ENCODE data around the gene KIF2A.

The KIF2A gene

DNA sequence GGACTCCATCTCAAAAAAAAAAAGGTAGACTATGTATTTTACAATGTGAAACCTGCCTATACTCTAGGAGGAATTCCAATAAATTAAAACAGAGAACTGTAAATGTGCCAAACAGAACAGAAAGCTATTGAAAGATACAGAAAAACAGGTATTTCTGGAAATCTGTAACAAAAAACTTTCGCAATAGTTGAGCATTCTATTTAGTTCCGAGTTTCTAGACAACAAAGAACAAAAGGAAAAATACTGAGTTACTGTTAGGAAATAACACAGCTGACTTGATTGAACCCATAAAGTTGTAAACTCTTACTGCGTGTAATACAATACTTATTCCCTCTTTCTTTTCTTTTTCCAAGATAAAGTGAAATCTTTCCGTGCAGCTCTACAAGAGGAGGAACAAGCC lies 79.1 kb downstream of the KIF2A start:
- DNase-seq (ENCODE audit: low read depth in 2 of 2): no peak

DNA sequence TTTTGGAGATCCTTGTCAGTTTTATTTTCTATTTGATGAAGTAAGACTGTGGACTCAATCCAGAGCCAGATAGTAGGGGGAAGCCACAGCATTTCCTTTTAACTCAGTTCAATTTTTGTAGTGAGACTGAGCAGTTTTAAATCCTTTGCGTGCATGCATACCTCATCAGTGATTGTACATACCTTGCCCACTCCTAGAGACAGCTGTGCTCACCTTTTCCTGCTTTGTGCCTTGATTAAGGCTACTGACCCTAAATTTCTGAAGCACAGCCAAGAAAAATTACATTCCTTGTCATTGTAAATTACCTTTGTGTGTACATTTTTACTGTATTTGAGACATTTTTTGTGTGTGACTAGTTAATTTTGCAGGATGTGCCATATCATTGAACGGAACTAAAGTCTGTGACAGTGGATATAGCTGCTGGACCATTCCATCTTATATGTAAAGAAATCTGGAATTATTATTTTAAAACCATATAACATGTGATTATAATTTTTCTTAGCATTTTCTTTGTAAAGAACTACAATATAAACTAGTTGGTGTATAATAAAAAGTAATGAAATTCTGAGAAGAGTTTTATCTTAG lies 79.9 kb downstream of the KIF2A start:
- DNase-seq (ENCODE audit: low read depth in 2 of 2): no peak

DNA sequence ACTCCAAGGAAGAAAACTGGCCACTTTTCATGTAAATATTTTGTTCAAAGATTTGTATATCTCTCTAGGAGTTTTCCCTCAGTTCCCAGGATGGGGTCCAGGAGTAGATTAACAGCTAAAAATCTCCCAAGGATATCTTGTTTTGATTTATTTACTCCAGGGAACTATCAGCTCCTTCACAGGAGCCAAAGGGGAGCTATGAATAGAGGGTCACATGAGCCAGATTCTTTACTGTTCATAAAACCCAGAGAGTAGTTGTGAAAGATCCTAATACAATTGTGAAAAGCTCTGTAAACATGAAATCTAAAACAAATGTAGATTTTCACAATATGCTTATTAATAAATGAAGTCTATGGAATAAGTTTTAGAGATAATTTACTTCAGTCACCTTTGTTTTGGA lies 80.8 kb downstream of the KIF2A start:
- DNase-seq (ENCODE audit: low read depth in 2 of 2): no peak

- DNase-seq (ENCODE audit: low read depth in 2 of 2): no peak
Observed at GRCh38 chr5:62395210-62395950, 89.4 kb downstream of the KIF2A start.

DNA sequence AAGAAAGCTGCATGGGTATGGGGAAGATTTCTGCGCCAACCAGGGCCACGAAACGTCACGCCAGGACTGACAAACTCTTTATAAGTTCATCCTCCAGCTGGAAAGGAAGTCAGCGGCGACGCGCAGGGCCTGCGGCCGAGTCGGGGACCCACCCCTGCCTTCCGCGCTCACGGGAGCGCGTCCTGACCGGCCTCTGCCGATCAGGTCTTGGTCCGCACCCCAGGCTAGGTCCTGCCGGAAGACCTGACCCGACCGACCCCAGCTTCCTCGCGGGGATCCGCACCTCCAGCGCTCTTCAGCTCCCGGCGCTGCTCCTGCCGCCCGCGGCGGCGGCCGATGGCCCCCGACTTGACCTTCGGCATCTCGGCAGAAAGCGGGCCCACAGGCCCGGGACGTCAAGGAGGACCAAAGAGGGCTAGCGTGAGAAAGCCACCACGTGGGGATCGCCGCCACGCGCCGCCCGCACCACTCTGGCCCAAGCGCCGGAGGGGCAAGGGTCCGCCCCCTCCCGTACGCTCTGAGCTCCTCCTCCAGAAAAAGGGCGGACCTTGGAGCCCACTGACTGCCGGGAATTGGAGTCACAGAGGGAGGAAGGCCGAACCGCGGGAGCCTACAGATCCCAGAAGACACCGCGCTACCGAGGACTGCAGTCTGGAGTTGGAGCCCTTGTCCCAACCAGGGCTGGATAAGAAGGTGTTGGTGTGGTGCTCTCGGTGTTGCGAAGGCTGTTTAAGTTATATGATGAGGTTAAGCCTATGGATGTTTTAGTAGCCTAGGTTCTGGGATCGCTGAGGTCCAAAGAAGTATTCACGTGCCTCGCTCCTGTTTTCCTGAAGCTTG lies 97.6 kb downstream of the KIF2A start, which contains the start of gene DIMT1:
Gene DIMT1, minus strand, starts transcription at position 495 of the 840 bp plus-strand sequence. Its CDS starts 133 bp downstream, at position 362.
- DNase-seq (ENCODE audit: low read depth in 2 of 2): peak; percentile 90 to 93

- peak; percentile 97 to 98 for DNase-seq (ENCODE audit: low read depth in 2 of 2)
Observed at GRCh38 chr5:62412549-62413329, 106.7 kb downstream of the KIF2A start, which contains the start of gene IPO11. TSS of gene IPO11 (plus strand) at chr5:62412763. CDS start at chr5:62437280, 24,517 bp downstream.

DNA sequence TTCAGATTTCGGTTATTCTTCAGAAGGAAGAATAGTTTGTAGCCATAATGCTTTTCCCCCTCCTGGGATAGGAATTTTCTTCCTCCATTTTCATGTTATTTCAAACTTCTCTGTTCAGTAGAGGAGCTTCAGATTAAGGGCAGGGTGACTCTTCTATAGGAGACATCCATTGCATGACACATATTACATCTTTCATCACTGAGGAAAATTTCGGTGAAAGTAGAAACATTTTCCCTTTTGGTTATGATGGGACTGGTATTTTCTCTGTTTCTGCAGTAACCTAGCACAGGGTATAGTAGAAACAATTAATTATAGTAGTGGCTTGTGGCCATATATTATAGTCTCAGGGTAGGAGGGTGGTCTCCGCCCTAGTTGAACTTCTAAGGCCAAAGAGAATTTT lies 107.7 kb downstream of the KIF2A start:
- DNase-seq (ENCODE audit: low read depth in 2 of 2): no peak

DNA sequence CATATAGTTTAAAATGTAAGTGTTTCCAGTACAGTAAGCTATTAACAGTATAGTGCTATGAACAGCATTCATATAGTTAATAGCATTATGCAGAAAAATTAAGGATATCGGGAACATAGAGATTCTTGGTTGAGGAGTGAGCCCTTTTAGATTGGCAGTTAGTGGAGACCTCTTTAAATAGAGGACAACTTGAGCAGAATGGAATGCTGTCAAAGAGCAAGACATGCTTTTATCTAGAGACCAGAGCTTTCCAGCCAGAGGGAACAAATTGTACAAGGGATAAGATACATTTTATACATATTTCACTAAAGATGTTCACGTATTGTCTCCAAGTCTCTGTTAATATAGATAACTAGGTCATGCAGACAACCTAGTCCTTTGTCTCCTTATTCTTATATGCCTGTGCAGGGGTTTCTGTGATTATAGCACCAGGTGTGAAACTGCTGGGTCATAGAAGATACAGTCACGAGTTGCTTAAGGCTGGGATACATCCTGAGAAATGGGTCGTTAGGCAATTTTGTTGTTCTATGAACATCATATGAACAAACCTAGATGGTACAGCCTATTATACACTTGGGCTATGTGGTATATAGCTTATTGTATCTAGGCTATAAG lies 112.6 kb downstream of the KIF2A start:
- no peak for DNase-seq (ENCODE audit: low read depth in 2 of 2)

DNA sequence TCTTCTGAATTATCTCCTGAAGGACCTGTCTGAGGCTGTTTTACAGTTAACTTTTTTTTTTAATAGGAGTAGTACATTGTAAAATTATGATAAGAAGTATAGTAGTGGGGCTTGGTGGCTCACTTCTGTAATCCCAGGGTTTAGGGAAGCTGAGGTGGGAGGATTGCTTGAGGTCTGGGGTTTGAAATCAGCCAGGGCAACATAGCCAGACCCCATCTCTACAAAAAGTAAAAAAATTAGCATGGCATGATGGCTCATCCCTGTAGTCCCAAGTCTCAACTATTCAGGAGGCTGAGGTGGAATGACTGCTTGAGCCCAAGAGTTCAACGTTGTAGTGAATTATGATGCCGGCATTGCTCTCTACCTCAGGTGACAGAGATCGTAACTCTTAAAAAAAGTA lies 113.6 kb downstream of the KIF2A start:
- no peak for DNase-seq (ENCODE audit: low read depth in 2 of 2)

DNA sequence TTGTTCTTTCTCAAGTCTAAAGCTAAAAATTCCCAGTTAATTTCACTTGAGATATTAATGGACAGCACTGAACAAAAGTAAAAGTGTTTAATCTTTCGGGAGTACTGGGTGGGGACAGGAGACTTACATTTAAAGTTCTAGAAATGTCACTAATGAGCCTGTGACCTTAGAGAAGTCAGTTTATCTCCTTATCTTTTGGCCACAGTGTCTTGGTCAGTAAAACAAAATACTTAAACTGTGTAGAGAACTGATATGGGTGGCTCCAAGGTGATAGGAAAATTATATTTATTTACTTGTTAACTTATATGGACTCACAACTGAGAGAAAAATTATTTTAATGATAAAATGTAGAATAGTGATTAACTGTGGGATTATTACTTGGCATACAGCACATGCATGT lies 115.4 kb downstream of the KIF2A start:
- no peak for DNase-seq (ENCODE audit: low read depth in 2 of 2)

DNA sequence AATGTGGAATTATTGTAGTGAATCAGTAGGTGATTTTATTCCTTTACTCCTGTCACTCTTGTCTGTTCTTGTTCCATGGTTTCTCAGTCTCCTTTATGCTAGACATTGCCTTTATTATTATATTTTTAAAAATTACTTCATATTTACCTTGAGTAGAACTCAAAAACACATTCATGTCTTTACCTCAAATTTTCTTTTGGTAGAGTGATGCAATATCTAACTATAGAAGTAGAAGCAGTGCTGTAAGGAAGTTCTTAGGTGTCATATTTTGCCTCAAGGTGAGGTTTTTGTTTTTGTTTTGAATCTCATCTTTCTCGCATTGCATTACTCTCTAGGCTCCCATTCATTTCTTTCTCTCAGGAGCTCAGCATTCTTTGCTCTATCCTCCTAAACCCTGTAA lies 118.8 kb downstream of the KIF2A start:
- DNase-seq (ENCODE audit: low read depth in 2 of 2): no peak

DNA sequence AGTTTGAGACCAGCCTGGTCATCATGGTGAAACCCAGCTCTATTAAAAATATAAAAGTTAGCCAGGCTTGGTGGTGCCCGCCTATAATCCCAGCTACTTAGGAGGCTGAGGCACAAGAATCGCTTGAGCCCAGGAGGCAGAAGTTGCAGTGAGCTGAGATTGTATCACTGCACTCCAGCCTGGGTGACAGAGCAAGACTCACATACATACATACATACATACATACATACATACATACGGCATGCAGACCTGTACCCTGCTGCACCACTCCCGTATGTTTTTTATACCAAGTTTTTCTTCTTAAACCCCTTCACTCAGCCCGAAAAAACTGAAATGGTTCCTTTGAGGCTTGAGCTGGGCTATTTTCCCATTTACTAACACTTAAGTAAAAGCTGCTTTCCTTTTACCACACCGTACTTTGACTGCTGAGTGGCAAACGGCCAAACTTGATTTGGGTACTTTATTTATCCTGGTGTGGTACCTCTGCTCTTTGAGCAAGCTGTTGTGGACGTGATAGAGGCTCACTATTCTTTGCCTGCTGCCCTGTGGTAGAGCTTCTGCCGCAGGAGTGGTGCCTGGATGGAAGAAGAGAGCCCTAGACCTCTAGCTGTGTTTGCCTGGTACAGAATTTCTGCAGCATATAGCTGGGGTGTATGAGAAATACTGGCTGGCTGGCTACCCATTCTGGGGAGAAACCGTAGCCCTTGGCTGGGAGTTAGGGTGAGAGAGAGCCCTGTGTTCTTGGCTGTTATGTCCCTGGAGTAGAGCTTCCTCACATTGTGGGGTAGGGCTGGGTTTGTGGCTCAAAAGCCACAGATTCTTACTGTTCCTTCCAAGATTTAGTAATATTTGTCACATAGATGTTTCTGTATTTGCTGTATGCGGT lies 126.0 kb downstream of the KIF2A start:
- DNase-seq (ENCODE audit: low read depth in 2 of 2): no peak

GRCh38 chr5:62432621-62433064 lies 126.6 kb downstream of the KIF2A start:
- no peak for DNase-seq (ENCODE audit: low read depth in 2 of 2)
